Gastrocnemius medialis (tissue), 4 donors: Measurements from ENCODE around the gene STBD1. TPM values are rescaled to one million over a fixed set of nuclear protein-coding genes. Genes with fewer than 3 reads are reported as not detected.

Experiments used
- ATAC-seq, 2 donors: fragments of 150-250 bp; one replicate each; pipeline ENCODE4 v1.9.1; 2016
- DNase-seq, 2 donors: peaks; one replicate each; pipeline ENCODE4 v3.0.0-alpha.2; 2019
- H3K27ac ChIP-seq, 4 donors: fragments of 200-600 bp; sonication (generic); 1 replicate in 1 of 4; 2 replicates in 3 of 4; pipeline ENCODE4 v1.5.1; 2016 to 2018; ENCODE audit warnings: mild to moderate bottlenecking in 2 of 4, moderate library complexity in 1 of 4
- H3K27me3 ChIP-seq, 3 donors: fragments of 200-600 bp; sonication (generic) in 2 of 3; 1 replicate in 1 of 3; 2 replicates in 2 of 3; pipeline versions ENCODE4 v1.5.1 to v1.6.0; 2016 to 2019; ENCODE audit warnings: mild to moderate bottlenecking in 1 of 3, moderate library complexity in 1 of 3
- H3K36me3 ChIP-seq, 2 donors: fragments of 200-600 bp; sonication (generic) in 1 of 2; one replicate each; pipeline ENCODE4 v1.5.1; 2017 to 2018
- H3K4me1 ChIP-seq, 2 donors: fragments of 200-600 bp; sonication (generic) in 1 of 2; one replicate each; pipeline ENCODE4 v1.5.1; 2016 to 2017; ENCODE audit warnings: mild to moderate bottlenecking in 2 of 2
- H3K4me3 ChIP-seq, 4 donors: fragments of 200-600 bp; sonication (generic) in 3 of 4; 1 replicate in 1 of 4; 2 replicates in 3 of 4; pipeline ENCODE4 v1.5.1; 2016 to 2019; ENCODE audit warnings: mild to moderate bottlenecking in 2 of 4
- H3K9me3 ChIP-seq, 3 donors: fragments of 200-600 bp; sonication (generic) in 2 of 3; 1 replicate in 1 of 3; 2 replicates in 2 of 3; pipeline ENCODE4 v1.5.1; 2016 to 2019
- POLR2A ChIP-seq, 2 donors: fragments of 450-650 bp; IDR thresholded peaks; one replicate each; pipeline ENCODE4 v1.6.1; 2017; ENCODE audit warnings: antibody characterized with exemption in 2 of 2, mild to moderate bottlenecking in 2 of 2, moderate library complexity in 2 of 2
- in situ Hi-C, 4 donors: fragments of 200-750 bp; cut with MboI; loops; one replicate each; pipeline versions ENCODE4 v1.15.0 to v1.8.0; 2017; ENCODE audit warnings: low sequenced_read_pairs in 4 of 4
- intact Hi-C: fragments of 100-400 bp; cut with DNase I; formaldehyde crosslinking; loops from one replicate; pipeline ENCODE4 v1.15.1; 2023; ENCODE audit warnings: low total_unique reads
- total RNA-seq, 4 donors: library from RNA; depleted of rRNA; stranded (reverse); fragments of >200 nt; gene quantifications; one replicate each; pipeline versions ENCODE4 v1.1.0 to v1.2.3, GENCODE V29; 2016
- TF ChIP-seq, protein P1 (sequence below), 5 experiments: fragments of 450-650 bp in 3 of 5; fragments of 200-600 bp in 2 of 5; sonication (generic) in 2 of 5; IDR thresholded peaks in 4 of 5; conservative IDR thresholded peaks in 1 of 5; 1 replicate in 4 of 5; 2 replicates in 1 of 5; pipeline ENCODE4 v1.5.1; 2016 to 2019; ENCODE audit warnings: antibody characterized with exemption in 5 of 5, mild to moderate bottlenecking in 3 of 5, moderate library complexity in 3 of 5

The STBD1 gene
- total RNA-seq, 4 donors from 2014 or later: 17.9 to 57.5 (median 41.5) TPM

- Histone ChIP-seq H3K27me3 (no peaks in the 10 kb centered on the region), H3K36me3 (peaks cover 0 to 12% of the 10 kb centered on the region in 2 donors), H3K27ac (peak overlapping the region; percentile 93 to 98 (median 96)), H3K4me1 (peaks cover 68 to 69% of the 10 kb centered on the region in 2 donors), H3K9me3 (no peaks in the 10 kb centered on the region), H3K4me3 (peak overlapping the region; percentile 79 to 87 (median 86))
- TF ChIP-seq POLR2A (IDR thresholded peaks at IDR 0.05): no peak
- TF ChIP-seq, protein P1, sequence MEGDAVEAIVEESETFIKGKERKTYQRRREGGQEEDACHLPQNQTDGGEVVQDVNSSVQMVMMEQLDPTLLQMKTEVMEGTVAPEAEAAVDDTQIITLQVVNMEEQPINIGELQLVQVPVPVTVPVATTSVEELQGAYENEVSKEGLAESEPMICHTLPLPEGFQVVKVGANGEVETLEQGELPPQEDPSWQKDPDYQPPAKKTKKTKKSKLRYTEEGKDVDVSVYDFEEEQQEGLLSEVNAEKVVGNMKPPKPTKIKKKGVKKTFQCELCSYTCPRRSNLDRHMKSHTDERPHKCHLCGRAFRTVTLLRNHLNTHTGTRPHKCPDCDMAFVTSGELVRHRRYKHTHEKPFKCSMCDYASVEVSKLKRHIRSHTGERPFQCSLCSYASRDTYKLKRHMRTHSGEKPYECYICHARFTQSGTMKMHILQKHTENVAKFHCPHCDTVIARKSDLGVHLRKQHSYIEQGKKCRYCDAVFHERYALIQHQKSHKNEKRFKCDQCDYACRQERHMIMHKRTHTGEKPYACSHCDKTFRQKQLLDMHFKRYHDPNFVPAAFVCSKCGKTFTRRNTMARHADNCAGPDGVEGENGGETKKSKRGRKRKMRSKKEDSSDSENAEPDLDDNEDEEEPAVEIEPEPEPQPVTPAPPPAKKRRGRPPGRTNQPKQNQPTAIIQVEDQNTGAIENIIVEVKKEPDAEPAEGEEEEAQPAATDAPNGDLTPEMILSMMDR (IDR thresholded peaks at IDR 0.05 in 4 of 5, conservative IDR thresholded peaks at IDR 0.05 in 1 of 5): no peak
- intact Hi-C loops: loop anchor here (5.0 to 10.0 kb wide), 3 partner anchors 108 to 560 kb away; no protein-coding TSS in a partner anchor
- DNase-seq (no peak), ATAC-seq (no peak)
- in situ Hi-C loops: loop anchor here in 3 of 4 donors (25.0 kb wide), 1 partner anchor 118 kb away; no protein-coding TSS in a partner anchor
Observed at GRCh38 chr4:76305033-76305687, 1.4 kb upstream of the STBD1 start.

DNA sequence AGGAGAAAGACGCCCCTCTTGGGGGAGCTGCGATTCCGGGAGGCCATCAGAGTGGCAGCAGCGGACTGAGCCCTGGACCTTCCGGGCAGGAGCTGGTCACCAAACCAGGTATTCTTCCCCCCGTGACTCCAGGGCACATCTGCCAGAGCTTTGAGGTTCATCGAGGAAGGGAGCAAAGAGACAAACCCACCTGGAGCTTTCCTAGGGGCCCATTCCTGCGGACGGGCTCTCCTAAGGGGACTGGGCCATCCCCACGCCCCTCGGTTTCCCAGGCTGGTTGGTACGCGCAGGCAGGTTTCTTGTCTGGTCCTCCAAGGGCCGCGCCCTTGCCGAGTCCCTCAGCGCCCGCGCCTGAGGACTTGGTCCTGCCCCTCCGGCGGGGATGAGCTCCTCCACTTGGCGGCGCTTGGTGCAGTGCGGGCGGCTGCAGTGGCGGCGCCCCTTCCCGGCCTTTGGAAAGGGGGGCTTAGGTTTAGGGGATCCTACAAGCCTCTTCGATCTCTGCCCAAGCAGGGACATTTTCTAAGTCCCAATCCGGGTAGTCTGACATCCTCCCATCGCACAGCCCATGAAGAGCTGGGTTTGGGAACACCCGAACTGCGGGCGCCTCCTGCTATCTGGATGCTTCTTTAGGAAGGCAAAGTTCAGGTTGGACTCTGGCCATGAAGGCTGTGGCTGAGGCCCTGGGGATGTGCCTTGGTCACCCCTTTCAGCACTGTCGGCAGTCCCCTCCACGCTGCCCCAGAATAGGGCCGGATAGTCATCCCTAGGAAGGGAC is 538 bp downstream of the STBD1 start:
- Histone ChIP-seq H3K27ac (peak overlapping the region; percentile 93 to 98 (median 96)), H3K4me1 (peaks cover 68 to 71% of the 10 kb centered on the region in 2 donors), H3K4me3 (peak overlapping the region; percentile 79 to 87 (median 86)), H3K36me3 (peaks cover 0 to 17% of the 10 kb centered on the region in 2 donors), H3K9me3 (no peaks in the 10 kb centered on the region), H3K27me3 (no peaks in the 10 kb centered on the region)
- in situ Hi-C loops: loop anchor here in 3 of 4 donors (25.0 kb wide), 1 partner anchor 120 kb away; no protein-coding TSS in a partner anchor
- DNase-seq (peak; percentile 43 to 70), ATAC-seq (peak; percentile 43 to 53)
- intact Hi-C loops: loop anchor here (2.0 to 10.0 kb wide), 4 partner anchors 110 to 562 kb away; no protein-coding TSS in a partner anchor
- TF ChIP-seq, protein P1 (IDR thresholded peaks at IDR 0.05 in 4 of 5, conservative IDR thresholded peaks at IDR 0.05 in 1 of 5): peak in 2 of 5 experiments; percentile 41 to 51
- TF ChIP-seq POLR2A (IDR thresholded peaks at IDR 0.05): no peak

DNA sequence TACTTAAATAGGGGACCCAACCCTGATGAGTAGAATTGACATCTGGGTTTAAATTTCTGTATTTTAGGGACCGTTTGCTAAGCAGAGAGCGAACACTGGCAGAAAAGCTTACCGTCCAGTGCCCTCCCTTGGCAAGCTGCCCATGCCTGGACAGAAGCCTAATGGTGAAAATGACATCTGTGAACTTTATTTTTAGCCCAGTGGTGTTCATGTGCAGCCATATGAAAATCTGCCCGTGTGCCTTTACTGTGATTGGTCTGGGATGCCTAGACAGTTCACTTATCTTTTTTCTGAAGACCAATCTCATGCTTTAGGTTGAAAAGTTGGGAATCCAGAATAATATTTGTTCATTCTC is 1.1 kb downstream of the STBD1 start:
- TF ChIP-seq, protein P1 (IDR thresholded peaks at IDR 0.05 in 4 of 5, conservative IDR thresholded peaks at IDR 0.05 in 1 of 5): peak in 1 of 5 experiments; percentile 3
- no peak for TF ChIP-seq POLR2A (IDR thresholded peaks at IDR 0.05)
- Histone ChIP-seq H3K4me3 (peak overlapping the region; percentile 79 to 87 (median 86)), H3K27ac (peak overlapping the region; percentile 93 to 98 (median 96)), H3K27me3 (no peaks in the 10 kb centered on the region), H3K4me1 (peaks cover 68 to 72% of the 10 kb centered on the region in 2 donors), H3K9me3 (no peaks in the 10 kb centered on the region), H3K36me3 (peaks cover 0 to 17% of the 10 kb centered on the region in 2 donors)
- intact Hi-C loops: loop anchor here (2.0 to 10.0 kb wide), 4 partner anchors 110 to 563 kb away; no protein-coding TSS in a partner anchor
- DNase-seq: peak; percentile 52 to 78
- ATAC-seq: peak; percentile 8 to 34
- in situ Hi-C loops: loop anchor here in 3 of 4 donors (25.0 kb wide), 1 partner anchor 120 kb away; no protein-coding TSS in a partner anchor

GRCh38 chr4:76308548-76308947 is 2.0 kb downstream of the STBD1 start:
- intact Hi-C loops: loop anchor here (5.0 to 10.0 kb wide), 3 partner anchors 111 to 564 kb away; no protein-coding TSS in a partner anchor
- in situ Hi-C loops: loop anchor here in 3 of 4 donors (25.0 kb wide), 1 partner anchor 121 kb away; no protein-coding TSS in a partner anchor
- no peaks in the 10 kb centered on the region for H3K9me3 ChIP-seq
- H3K36me3 ChIP-seq: peaks cover 0 to 17% of the 10 kb centered on the region in 2 donors
- peak in 1 of 2 donors; percentile 9 for ATAC-seq
- peak overlapping the region; percentile 93 to 98 (median 96) for H3K27ac ChIP-seq
- peak; percentile 38 to 81 for DNase-seq
- peaks cover 68% of the 10 kb centered on the region in 2 donors for H3K4me1 ChIP-seq
- peak overlapping the region; percentile 22 to 86 (median 82) for H3K4me3 ChIP-seq
- H3K27me3 ChIP-seq: no peaks in the 10 kb centered on the region
- TF ChIP-seq, protein P1 (IDR thresholded peaks at IDR 0.05 in 4 of 5, conservative IDR thresholded peaks at IDR 0.05 in 1 of 5): no peak
- peak; percentile 31 to 40 for TF ChIP-seq POLR2A (IDR thresholded peaks at IDR 0.05)
